ENCODE measurements around the gene CAMTA1. TPM values are rescaled to one million over a fixed set of nuclear protein-coding genes. Genes with fewer than 3 reads are reported as not detected.
"Not testable (repeated sequence)": the region's sequence is repeated elsewhere in the genome, so short reads cannot be mapped to it uniquely, and the experiment has no call there.

The CAMTA1 gene
- polyA plus RNA-seq, 1 experiment: 64.9 TPM

DNA sequence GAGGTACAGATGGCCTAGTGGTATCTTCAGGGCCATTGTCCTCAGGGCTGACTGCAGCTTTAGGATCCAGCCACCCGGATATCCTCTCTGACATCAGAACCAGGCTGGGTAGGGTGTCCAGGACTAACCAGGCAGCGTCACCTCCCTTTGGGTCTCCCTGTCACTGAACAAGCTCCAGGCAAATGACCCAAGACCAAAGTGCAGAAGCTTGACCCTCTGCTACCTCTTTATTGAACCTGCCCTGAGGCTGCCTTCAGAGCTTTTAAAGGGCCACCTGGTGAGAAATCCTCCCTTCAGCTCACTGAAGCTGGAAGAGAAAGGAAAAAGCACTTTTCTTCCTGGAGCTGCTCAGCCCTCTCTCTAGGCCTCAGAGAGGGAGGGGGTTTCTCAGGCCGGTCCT, 906.8 kb downstream of the CAMTA1 start:
- Histone ChIP-seq H3K27ac (ENCODE audit: low read depth, low read length) (no peak overlapping the region), H3K27me3 (ENCODE audit: control insufficient read depth, insufficient read depth, low read length) (peaks cover 30% of the 10 kb centered on the region), H3K9me3 (ENCODE audit: control insufficient read depth, insufficient read depth, low read length) (peaks cover 12% of the 10 kb centered on the region; the same call in 1 of the 2 replicates), H3K4me3 (ENCODE audit: low read depth, low read length) (no peak overlapping the region)
- CTCF ChIA-PET: interaction anchor here (1.1 kb wide), 1 partner anchor 23 kb away, joined by 3 read pairs; no protein-coding TSS in a partner anchor
- POLR2A ChIA-PET: no interaction called here
- DNase-seq (ENCODE audit: low read depth, low spot score): no peak
- TF ChIP-seq, protein P1, sequence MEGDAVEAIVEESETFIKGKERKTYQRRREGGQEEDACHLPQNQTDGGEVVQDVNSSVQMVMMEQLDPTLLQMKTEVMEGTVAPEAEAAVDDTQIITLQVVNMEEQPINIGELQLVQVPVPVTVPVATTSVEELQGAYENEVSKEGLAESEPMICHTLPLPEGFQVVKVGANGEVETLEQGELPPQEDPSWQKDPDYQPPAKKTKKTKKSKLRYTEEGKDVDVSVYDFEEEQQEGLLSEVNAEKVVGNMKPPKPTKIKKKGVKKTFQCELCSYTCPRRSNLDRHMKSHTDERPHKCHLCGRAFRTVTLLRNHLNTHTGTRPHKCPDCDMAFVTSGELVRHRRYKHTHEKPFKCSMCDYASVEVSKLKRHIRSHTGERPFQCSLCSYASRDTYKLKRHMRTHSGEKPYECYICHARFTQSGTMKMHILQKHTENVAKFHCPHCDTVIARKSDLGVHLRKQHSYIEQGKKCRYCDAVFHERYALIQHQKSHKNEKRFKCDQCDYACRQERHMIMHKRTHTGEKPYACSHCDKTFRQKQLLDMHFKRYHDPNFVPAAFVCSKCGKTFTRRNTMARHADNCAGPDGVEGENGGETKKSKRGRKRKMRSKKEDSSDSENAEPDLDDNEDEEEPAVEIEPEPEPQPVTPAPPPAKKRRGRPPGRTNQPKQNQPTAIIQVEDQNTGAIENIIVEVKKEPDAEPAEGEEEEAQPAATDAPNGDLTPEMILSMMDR (IDR thresholded peaks at IDR 0.05; ENCODE audit: low read depth, low read length): no peak

- peaks cover 30% of the 10 kb centered on the region for H3K27me3 ChIP-seq (ENCODE audit: control insufficient read depth, insufficient read depth, low read length)
- H3K27ac ChIP-seq (ENCODE audit: low read depth, low read length); POLR2A ChIA-PET; DNase-seq (ENCODE audit: low read depth, low spot score); H3K4me3 ChIP-seq (ENCODE audit: low read depth, low read length): not testable (repeated sequence)
- peaks cover 12% of the 10 kb centered on the region; the same call in 1 of the 2 replicates for H3K9me3 ChIP-seq (ENCODE audit: control insufficient read depth, insufficient read depth, low read length)
- CTCF ChIA-PET: interaction anchor here (1.4 to 1.5 kb wide), 2 partner anchors 25 to 59 kb away, joined by 4 to 5 read pairs; no protein-coding TSS in a partner anchor
Measured at GRCh38 chr1:7693037-7693436, 907.8 kb downstream of the CAMTA1 start.

- Histone ChIP-seq H3K27me3 (ENCODE audit: control insufficient read depth, insufficient read depth, low read length) (peaks cover 25% of the 10 kb centered on the region), H3K4me3 (ENCODE audit: low read depth, low read length) (no peak overlapping the region), H3K27ac (ENCODE audit: low read depth, low read length) (no peak overlapping the region), H3K9me3 (ENCODE audit: control insufficient read depth, insufficient read depth, low read length) (peaks cover 12% of the 10 kb centered on the region; the same call in 1 of the 2 replicates)
- TF ChIP-seq, protein P1 (IDR thresholded peaks at IDR 0.05; ENCODE audit: low read depth, low read length): no peak
- CTCF ChIA-PET: interaction anchor here (1.4 to 1.5 kb wide), 2 partner anchors 26 to 59 kb away, joined by 4 to 5 read pairs; no protein-coding TSS in a partner anchor
- POLR2A ChIA-PET: no interaction called here
- no peak for DNase-seq (ENCODE audit: low read depth, low spot score)
Measured at GRCh38 chr1:7693662-7694061, 908.4 kb downstream of the CAMTA1 start.

DNA sequence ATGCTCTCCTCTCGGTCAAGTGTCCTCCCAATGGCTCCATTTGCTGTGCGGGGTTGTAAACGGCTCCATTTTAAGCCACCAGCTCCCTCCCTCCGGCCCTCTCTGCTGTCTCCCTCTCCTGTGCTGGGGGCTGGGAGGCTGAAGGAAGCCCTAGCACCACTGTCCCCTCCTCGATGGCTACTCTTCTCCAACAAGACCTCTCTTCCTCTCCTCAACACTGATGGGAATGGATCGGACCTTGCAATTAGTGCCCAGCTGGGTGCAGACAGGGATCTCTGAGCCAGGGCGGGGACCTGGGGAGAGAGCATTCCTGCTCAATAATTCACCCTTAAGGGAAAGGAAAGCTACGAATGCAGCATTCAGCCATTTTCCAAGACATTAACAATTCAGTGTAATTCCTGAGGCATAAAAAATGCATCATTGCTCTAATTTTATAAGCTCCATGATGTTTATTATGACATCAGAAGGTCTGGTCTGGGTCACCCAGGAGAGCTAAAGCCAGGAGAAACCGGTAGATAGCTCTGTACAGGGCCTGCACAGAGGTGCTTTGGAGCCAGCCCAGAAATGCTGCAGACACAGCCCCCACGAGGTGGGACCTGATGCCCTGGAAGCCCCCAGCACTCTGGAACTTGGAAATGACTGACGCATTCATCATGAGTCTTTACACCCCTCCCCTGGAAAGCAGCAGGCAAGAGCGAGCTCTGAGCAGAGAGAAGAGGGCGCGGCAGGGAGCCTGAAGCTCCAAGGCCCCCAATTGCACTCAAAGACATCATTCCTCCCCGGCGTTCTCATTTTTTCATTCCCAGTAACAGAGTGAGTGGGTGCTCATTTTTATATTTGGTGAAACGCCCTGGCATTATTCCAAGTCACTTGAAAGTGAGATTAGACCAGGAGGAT, 909.6 kb downstream of the CAMTA1 start:
- no peak for DNase-seq (ENCODE audit: low read depth, low spot score)
- TF ChIP-seq, protein P1 (IDR thresholded peaks at IDR 0.05; ENCODE audit: low read depth, low read length): no peak
- H3K27ac ChIP-seq (ENCODE audit: low read depth, low read length): no peak overlapping the region
- CTCF ChIA-PET: interaction anchor here (0.8 to 1.5 kb wide), 2 partner anchors 57 kb away, joined by 3 to 5 read pairs; no protein-coding TSS in a partner anchor
- H3K4me3 ChIP-seq (ENCODE audit: low read depth, low read length): no peak overlapping the region
- H3K9me3 ChIP-seq (ENCODE audit: control insufficient read depth, insufficient read depth, low read length): peaks cover 12% of the 10 kb centered on the region; the same call in 1 of the 2 replicates
- H3K27me3 ChIP-seq (ENCODE audit: control insufficient read depth, insufficient read depth, low read length): peaks cover 20% of the 10 kb centered on the region
- POLR2A ChIA-PET: no interaction called here

GRCh38 chr1:7695497-7696117, 910.4 kb downstream of the CAMTA1 start:
- H3K27me3 ChIP-seq (ENCODE audit: control insufficient read depth, insufficient read depth, low read length): peaks cover 21% of the 10 kb centered on the region
- TF ChIP-seq, protein P1 (IDR thresholded peaks at IDR 0.05; ENCODE audit: low read depth, low read length): no peak
- CTCF ChIA-PET: interaction anchor here (0.8 kb wide), 1 partner anchor 57 kb away, joined by 3 read pairs; no protein-coding TSS in a partner anchor
- no peak overlapping the region for H3K4me3 ChIP-seq (ENCODE audit: low read depth, low read length)
- H3K27ac ChIP-seq (ENCODE audit: low read depth, low read length): no peak overlapping the region
- peaks cover 12% of the 10 kb centered on the region; the same call in 1 of the 2 replicates for H3K9me3 ChIP-seq (ENCODE audit: control insufficient read depth, insufficient read depth, low read length)
- POLR2A ChIA-PET: no interaction called here
- DNase-seq (ENCODE audit: low read depth, low spot score): no peak
